ENCODE data around the gene PSME1.

- TF ChIP-seq CTCF (IDR thresholded peaks at IDR 0.05; ENCODE audit: low read length) (no peak), EZH2 (optimal IDR thresholded peaks at IDR 0.05; ENCODE audit: low read depth, low read length) (no peak)
Measured at GRCh38 chr14:24172871-24173281, 36.9 kb downstream of the PSME1 start.

All from MM.1S (cell line).